Activated CD4-positive, alpha-beta T cell treated with anti-CD3 and anti-CD28 coated beads, Interleukin-2, amount 50 U/mL, for 48 hours (primary cell): ENCODE measurements around the gene CFAP298.

Experiments
- DNase-seq, 2 experiments: peaks; one replicate each; pipeline ENCODE4 v3.0.0-alpha.2; 2020

Gene CFAP298

DNA sequence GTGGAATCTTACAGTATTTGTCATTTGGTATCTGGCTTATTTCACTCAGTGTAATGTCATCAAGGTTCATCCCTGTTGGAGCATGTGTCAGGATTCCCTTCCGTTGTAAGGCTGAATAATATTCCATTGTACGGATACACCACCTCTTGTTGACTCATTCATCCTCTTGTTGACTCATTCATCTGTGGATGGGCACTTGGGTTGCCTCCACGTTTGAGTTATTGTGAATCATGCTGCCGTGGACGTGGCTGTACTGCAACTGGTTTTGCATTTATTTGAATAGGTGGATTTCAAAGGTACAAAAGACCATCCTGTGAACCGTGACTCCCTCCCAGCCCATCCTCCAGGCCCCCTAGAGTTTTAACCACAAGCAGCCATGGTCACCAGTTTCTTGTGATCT, 15.0 kb downstream of the CFAP298 start:
- no peak for DNase-seq

DNA sequence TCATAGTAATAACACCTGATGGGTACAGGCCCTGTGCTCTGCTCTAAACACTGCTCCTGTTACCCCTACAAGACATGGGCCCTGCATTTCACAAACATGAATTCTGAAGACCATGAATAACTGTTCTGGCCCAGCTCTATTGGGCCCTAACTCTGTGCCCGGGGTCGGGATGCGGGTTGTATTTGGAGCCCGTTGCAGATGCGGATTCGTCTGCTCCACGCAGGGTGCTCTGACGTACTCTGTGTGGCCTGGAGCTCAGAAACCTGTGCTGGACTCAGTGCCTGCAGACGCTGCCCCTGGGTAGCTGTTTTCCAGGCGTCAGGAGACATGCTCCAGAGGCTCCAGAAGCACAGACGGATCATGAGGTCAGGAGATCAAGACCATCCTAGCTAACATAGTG, 16.7 kb downstream of the CFAP298 start:
- DNase-seq, result no peak

DNA sequence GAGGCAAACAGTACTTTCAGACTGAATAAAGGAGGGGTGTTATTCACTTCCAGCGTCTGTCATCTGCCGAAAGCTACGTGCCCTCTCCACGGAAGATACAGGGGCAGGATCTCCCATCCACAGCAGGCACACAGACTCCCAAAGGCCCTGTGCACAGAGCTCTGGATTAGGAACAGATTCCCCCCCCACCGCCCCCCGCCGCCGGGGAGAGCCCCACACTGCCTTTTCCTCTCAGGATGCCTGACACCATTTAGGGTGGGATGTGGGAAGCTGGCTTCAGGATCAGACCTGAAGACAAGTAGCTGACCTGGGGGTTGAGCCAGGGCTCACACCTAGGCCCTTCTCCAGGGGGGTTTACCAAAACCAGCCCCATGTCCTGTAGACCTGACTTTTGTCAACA, 18.5 kb downstream of the CFAP298 start:
- no peak for DNase-seq

DNA sequence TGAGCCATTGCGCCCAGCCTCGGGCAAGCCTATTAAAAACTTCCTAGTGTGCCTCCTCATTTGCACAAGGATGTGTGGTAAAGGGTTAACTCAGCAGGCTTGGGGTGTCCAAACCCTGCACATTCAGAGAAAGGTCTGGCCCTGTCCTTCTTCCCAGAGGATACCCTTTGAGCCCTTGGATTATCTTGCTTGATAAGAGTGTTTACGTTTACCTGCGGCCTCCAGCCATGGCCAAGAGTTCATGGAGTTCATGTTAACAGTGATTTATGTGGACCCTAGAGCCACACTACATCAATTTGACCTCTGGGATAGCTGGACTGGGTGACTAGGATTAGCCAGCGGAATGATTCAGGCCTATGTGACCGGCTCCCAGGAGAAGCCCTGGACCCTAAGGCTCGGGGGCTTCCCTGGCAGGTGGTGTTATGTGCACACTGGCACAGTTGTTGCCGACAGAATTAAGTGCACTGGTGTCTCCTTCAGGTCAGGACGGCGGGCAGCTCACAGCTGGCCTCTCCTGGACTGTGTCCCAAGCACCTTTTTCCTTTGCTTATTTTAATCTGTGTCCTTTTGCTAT, 19.2 kb downstream of the CFAP298 start:
- no peak for DNase-seq

DNA sequence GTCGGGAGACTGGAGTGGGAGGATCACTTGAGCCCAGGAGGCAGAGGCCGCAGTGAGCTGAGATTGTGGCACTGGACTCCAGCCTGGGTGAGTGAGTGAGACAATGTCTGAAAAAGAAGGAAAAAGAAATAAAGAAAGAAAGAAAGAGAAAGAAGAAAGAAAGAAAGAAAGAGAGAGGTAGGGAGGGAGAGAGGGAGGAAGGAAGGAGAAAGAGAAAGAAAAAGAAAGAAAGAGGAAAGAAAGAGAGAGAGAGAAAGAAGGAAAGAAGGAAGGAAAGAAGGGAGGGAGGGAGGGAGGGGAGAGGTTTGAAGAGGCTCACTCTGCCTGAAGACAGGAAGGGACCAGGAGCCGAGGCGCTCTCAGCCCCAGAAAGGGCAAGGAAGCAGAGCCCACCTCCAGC, 22.0 kb downstream of the CFAP298 start:
- no peak for DNase-seq

DNA sequence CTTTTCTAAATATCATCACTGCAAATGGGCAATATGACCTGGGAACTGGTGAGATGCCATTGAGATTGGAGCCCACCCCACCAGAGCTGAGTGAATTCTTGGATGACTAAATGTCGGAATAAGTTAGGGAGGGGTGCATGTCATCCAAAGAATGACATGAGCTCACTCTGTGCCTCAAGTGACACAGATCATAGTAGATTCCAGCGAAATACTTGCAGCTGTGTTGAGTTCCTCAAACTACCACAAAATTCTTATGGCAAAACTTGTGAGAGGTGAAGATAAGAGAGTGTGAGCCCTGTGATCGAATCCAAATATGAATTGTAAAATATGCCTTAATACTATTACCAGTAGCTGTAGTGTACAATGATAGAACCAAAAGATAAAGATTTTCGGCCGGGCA, 24.5 kb downstream of the CFAP298 start:
- no peak for DNase-seq

DNA sequence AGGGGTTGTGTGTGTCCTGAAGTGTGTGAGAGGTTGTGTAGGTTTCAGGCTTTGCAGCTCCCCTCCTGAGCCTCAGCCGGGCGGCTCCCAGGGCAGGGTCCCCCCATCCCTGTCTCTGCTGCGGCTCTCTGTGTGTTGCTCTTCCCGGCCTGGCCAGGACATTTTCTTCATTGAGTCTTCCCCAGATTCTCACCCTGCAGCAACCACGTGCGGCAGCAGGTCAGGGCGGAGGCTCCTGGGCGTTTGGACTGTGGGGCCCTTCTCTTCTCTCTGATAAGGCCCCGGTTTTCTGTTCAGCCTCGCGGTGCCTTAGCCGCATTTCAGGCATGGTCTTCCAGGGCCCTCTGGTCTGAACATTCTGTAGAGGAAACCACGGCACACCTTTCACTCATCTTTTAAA, 25.1 kb downstream of the CFAP298 start:
- DNase-seq, result no peak

DNA sequence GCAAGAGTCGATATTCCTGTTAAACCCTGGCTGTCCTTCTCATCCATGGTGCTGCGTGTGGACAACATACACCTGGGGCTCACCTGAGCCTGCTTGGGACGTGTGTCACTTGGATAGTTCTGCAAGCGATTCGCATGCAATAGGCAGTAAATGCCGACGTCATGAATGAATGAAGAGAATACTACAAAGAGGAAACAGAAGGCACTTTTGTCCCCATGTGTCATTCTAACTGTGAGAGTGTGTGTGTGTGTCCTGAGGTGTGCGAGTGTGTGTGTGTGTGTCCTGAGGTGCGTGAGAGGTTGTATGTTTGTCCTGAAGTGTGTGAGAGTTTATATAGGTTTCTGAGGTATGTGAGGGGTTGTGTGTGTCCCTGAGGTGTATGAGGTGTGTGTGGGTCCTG, 26.2 kb downstream of the CFAP298 start:
- no peak for DNase-seq

DNA sequence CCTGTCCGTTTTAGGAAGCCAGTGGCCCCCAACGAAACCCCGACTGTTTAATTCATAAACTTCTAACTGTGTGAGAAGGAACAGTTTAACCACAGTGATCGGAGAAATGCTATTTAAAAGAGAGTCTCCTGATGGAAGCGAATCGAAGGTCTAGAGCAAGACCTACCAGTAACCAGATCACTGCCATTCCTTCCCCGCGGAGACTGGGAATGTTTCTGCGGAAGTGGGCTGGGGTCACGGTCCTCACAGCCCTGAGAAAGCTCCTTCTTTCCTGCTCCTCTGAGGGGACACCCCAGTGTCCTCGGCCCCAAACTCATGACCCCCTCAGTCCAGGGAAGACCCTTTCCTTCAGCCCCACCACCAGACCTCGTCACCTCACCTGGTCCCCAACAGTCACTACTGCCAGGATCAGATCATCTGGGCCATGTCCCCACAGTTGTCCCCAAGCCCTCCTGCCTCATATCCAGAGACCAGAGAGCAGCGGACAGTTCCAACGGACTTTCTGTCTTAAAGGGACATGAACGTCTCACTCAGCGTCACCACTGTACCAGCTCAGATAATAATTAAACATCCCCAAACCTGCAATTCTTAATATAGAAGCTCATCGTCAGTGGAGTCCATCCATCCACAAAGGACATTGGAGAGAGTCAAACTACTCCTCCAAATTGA, 27.0 kb downstream of the CFAP298 start, which contains the start of gene TCP10L:
TSS of gene TCP10L (minus strand) at position 482 of the 669 bp plus-strand sequence. CDS start 1,219 bp downstream, outside the sequence.
- no peak for DNase-seq

DNA sequence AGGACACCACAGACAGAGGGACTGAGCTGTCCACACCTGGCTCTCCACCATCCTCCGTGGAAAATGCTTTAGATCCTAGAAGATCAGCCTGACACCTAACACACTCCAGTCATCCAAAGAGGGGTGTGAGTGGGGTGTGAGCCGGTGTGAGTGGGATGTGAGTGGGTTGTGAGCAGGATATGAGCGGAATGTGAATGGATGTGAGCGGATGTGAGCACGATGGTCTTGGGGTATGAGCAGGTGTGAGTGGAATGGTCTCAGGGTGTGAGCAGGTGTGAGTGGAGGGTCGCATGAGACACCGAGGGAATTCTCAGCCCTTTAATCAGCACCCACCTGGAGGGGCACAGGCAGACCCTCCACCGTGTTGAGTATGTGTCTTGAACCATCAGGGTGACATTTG, 27.7 kb downstream of the CFAP298 start:
- no peak for DNase-seq

DNA sequence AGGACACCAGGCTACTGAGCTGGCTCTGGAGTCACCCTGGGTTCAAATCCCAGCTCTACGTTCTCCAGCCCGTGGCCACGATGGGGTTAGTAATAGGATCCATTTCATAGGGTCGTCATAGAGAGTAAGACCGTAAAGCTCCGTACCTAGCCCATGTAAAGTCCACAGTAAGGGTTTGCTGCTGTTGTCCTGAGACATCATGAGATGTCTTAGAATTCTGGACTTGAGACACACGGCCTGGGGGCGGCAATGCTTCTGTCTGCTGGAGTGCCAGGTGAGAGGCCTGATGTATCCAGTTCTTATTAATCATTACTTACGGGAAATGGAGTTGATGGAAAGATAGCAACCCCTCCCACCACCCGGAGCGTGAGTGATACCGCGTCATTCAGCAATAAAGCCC, 30.4 kb downstream of the CFAP298 start:
- no peak for DNase-seq

DNA sequence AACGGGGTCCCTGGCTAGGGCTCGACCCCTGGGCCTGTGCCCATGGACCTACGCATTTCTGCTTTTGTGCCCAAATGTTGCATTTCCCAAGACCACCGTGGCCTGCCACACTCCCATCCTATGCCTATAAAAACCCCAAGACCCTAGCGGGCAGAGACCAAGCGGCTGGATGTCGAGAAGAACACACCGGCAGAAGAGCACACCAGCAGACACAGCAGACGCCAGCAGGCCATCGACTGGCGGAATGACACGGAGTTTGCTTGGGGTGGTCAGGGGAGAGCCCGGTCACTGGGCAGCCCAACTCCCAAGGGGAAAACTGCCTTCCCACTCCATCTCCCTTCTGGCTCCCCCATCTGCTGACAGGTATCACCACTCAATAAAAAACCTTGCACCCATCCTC, 31.2 kb downstream of the CFAP298 start:
- no peak for DNase-seq

DNA sequence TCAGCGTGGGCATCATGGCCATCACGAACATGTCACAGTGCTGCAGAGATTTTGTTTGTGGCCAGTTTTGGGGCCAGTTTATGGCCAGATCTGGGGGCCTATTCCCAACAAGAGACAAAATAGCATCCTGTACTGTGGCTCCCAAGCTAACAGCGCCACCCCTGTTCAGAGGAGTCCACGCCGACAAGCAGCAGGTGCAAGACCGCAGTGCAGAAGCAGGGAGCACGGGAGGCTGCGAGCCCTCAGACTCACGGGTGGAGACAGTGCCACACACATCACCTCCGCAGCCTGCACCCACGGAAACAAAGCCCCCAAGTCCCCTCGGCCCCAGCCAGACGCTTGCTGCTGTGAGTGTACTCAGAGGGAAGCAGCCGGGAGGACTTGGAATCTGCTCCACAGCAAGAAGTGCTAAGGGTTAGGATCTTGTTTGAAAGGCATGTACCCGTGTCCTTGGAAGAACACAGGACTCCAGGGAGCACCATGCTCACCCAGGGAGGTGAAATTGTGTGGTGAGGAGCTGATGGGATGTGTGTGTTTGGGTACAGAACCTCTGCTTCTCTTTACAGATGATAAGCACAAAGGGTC, 34.0 kb downstream of the CFAP298 start:
- peak; percentile 22 to 38 for DNase-seq

DNA sequence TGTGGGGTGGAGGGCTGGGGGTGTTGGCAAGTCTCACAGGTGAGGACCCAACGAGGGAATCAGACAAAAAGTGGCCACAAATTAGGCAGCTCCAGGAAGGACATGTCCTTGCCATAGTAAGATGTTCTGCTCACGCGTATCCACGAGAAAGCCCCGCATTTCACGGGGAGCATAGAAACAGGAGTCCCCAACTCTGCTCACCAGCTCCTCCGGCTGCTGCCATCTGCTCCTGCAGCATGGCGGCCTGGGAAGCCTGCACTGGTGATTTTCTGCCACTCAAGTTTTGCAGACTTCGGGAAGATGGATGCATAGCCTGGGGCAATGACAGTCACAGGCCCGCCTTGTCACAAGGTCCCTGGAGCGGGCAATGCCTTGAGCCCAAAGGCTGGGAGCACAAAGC, 36.2 kb downstream of the CFAP298 start:
- no peak for DNase-seq

DNA sequence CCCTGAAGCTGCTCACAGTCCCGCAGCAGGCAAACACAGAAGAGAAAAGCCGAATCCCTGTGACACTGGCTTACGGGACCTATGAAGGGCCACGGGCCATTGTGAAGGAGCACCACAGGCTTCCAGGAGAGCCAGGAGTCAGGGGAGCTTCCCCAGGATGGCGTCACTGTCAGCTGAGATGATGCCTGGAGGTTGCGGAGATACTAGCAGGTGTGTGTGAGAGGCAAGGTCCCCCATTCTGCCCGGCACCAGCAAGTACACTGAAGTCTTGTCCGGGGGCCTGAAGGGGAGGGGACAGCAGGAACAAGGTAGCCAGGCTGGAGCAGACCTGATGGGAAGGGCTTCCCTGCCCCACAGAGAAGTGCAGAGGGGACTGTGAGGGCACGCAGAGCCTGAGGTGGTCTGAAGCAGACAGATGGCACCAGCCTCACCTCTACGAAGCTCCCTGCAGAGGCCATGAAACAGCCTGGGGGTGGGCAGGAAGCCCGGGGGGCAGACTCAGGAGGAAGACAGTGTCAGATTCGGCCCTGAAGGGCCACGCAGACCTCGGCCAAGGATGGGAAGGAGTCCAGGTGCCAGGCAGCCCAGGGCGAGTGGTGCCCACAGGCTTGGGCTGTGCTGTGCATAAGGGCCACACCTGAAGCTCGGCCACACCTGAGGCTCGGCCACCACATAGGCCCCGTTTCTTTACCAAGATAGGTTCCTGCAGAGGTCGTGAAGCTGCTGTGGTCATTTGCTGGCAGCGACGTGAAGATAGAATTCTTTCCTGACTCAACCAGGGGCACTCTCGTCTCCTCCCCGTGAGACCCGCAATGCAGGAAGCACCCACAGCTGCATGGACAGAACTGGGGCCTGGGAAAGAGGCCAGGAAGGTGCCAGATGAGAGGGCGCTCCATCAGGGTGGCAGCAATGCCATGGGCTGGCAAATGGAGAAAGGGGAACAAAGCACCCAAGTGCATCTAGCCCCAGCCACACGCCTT, 36.9 kb downstream of the CFAP298 start:
- DNase-seq, result no peak

DNA sequence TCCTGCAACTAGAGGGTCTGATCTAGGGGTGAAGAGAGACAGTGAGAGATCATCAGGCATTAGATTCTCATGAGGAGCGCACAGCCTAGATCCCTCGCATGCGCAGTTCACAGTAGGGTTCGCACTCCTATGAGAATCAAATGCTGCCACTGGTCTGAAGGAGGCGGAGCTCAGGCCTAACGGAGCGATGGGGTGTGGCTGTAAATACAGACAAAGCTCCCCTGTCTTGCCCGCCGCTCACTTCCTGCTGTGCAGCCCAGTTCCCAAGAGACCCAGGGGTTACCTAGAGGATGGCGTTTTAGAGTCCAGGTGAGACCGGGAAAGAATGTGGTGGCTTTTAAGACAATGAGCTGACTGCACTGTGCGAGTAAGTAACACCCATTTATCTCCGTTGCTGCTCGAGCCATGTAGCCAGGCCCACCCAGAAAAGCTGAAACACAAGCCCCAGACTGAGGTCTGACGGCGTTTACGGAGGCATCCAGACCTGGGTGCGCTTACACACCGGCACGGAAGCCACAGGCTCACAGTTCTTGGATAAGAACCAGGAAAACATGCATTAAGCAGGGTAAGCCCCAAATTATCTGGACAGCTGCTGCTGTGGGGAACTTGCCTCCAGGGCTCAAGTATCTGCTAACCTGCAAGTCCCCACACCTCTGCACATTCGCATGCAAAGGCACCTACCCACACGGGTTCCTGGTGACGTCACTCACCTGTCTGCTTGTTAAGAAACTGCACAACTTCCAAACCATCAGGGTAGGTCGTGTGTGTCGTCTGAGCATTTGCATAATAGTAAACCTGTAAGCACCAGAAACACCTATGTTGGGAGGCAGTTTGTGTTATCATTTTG, 39.4 kb downstream of the CFAP298 start:
- DNase-seq, result no peak

DNA sequence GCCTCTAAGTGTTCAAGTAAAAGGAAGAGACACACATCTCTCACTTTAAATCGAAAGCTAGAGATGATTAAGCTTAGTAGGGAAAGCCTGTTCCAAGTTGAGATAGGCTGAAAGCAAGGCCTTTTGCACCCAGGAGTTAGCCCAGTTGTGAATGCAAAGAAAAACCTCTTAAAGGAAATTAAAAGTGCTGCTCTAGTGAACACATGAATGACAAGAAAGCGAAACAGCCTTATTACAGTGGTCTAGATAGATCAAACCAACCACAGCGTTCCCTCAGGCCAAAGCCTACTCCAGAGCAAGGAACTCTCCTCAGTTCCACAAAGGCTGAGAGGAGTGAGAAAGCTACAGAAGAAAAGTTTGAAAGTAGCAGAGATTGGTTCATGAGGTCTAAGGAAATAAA, 41.7 kb downstream of the CFAP298 start:
- DNase-seq, result no peak

DNA sequence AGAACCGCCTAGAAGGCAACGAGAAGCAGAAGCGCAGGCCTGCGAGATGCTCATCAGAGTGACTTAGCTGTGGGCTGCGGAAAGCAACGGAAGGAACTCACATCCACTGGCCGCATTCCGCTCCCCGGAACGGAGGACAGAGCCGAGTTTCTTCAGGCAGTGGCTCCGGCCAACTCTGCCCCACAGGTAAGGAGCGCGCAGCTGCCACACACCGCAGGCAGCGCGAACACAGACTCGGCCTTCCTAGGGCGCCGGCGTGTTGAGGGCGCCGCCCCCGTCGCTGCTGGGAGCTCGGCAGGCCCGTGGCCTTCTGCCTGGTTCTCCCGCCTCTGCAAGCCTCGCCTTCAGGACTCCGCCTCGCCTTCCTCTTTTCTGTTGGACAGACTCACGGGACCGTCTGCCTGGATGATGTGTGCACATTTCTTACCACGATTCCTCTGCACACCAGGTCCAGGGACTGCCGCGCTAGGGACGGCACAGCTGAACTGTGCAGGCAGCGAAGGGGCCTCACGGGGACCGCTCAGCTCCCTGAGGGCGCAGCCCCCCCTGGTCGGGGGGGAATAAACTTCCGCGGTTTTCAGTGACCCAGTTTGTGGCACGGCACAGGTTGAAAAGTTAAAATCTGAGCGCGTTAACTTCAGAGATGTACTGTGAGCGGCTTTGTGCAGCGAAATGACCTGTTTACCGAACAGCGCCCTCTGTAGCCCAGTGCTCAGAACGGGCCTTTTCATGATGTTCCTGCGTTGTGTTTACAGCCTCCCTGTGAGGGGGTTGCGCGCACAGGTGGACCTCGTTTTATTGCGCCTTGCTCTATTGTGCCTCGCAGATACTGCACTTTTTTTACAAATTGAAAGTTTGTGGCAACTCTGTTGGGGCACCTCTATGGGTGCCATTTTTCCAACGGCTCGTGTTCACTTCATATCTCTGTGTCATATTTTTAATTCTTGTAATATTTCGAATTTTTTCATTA, 42.6 kb downstream of the CFAP298 start:
- peak; percentile 81 to 88 for DNase-seq

DNA sequence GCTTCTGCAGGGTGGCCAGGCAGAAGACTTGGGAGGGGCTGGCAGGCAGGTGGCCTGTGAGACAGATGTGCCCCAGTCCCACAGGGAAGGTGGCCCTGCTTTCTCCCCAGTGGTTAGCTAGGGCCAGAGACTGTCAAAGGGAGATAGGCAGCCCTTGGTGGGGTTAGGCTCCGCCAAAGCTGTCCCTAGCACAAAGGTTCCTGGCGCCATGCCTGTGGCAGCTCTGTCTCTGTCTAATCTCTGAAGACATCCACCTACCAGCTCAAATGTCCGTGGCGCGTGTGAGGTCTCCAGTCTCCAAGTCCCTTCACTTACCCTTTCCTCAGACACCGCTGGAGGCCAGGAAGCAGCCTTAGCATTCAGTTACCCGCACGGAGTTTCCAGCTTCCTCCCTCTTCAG, 44.6 kb downstream of the CFAP298 start:
- no peak for DNase-seq

DNA sequence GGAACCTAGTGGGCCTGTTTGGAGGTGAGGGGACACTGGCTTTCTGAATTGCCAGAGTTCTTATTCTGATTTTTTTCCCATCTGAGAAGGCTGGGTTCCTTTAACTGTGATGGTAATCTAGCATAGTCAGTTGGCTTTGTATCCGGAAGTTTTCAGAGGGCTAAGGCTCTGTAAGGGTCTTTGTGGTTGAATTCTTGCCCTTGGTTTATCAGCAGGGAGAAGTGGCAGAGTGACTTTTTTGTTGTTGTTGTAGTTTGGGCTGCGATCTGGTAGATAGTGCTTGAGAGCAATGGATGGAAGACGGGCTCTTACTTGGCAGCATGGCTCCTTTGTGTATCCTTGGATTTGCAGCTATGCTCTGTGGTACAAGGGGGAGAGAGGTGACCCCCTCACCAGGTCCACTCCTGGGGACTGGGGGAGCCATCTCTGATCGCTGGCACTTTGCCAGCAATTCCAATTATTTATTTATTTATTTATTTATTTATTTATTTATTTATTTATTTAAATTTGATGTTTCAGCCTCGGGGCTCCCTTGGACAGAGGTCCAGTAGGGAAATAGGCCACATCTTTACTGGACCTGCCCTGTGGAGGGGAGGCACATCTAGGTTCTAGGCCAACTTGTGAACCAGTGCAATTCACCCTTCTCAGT, 45.3 kb downstream of the CFAP298 start:
- no peak for DNase-seq
